ENCODE measurements around the gene F12. TPM values are rescaled to one million over a fixed set of nuclear protein-coding genes. Genes with fewer than 3 reads are reported as not detected.

Gene F12
- total and polyA plus RNA-seq, 2 of the 8 experiments (the other 6 are each of a cell fraction or from before 2014, with no cell fraction given): 6.5 to 7.8 TPM

DNA sequence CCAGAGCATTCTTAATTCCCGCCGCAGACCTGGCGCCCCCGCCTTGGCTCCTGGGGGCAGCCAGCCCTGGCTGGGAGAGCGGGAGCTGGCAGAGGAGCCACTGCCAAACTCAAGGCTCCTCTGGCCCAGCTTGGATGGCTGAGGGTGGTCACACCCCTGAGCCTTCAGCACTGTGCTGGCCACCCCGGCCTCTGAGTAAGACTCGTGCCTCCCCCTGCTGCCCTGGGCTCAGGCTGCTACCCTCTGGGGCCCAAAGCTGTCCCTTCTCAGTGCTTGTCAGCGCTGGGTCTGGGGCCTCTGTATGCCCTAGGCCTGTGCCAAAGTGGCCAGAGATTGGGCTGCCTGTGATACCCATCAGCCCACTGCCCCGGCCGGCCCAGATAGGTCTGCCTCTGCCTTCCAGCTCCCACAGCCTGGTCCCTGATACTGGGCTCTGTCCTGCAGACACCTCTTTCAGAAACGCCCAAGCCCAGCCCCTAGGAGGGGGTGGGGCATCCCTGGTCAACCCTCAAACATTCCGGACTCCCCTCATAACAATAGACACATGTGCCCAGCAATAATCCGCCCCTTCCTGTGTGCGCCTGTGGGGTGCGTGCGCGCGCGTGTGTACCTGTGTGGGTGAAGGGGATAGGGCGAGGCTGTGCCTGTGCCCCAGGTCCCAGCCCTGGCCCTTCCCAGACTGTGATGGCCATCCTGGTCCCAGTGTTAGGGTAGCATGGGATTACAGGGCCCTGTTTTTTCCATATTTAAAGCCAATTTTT is 32.9 kb upstream of the F12 start:
- Histone ChIP-seq H2BK5ac (ENCODE audit: low read depth, low read length) (no peak overlapping the region), H4K5ac (ENCODE audit: insufficient read length, low read depth, low read length) (no peak overlapping the region), H3K18ac (ENCODE audit: extremely low read depth, low read length) (no peak overlapping the region), H3K79me2 (ENCODE audit: control insufficient read depth in 1 of 2, insufficient read depth in 2 of 2, low read length in 2 of 2) (no peaks in the 10 kb centered on the region), H4K20me1 (replicated peaks in 1 of 2; ENCODE audit: control insufficient read depth in 1 of 2, insufficient read depth in 2 of 2, low read length in 2 of 2) (peaks cover 0 to 9% of the 10 kb centered on the region in 2 experiments), H3K36me3 (ENCODE audit: control insufficient read depth in 2 of 4, insufficient read depth in 4 of 4, low read length in 3 of 4) (peaks cover 2 to 7% (median 5%) of the 10 kb centered on the region in 4 experiments; a peak in 3 of 8 replicates), H4K91ac (replicated peaks; ENCODE audit: insufficient read length, low read length) (no peak overlapping the region), H2AK5ac (ENCODE audit: low read depth, low read length) (no peak overlapping the region), H2BK20ac (ENCODE audit: low read length) (no peak overlapping the region), H3K9me3 (ENCODE audit: insufficient read depth in 2 of 2, low read depth in 1 of 2, low read length in 1 of 2) (no peaks in the 10 kb centered on the region), H2BK120ac (replicated peaks; ENCODE audit: low read depth, low read length) (no peak overlapping the region), H3K27ac (ENCODE audit: low read depth, low read length) (no peak overlapping the region), H3K4me1 (replicated peaks in 1 of 4; ENCODE audit: control insufficient read depth in 3 of 4, insufficient read depth in 4 of 4, low read length in 3 of 4) (peaks cover 0 to 21% (median 11%) of the 10 kb centered on the region in 4 experiments; a peak in 6 of 7 replicates), H2BK15ac (ENCODE audit: low read length) (no peak overlapping the region), H4K8ac (ENCODE audit: extremely low read depth, insufficient read depth, low read length) (no peak overlapping the region; the same call in 1 of the 2 replicates), H3K27me3 (replicated peaks in 1 of 4; ENCODE audit: control insufficient read depth in 3 of 4, extremely low read depth in 1 of 4, insufficient read depth in 3 of 4, low read length in 3 of 4) (peaks cover 0 to 11% (median 3%) of the 10 kb centered on the region in 4 experiments; a peak in 5 of 7 replicates), H3K23me2 (ENCODE audit: low read depth, low read length) (peaks cover 6% of the 10 kb centered on the region), H3K56ac (replicated peaks; ENCODE audit: insufficient read length, low read depth, low read length) (no peak overlapping the region), H3K14ac (ENCODE audit: insufficient read length) (no peak overlapping the region), H3K79me1 (ENCODE audit: low read depth, low read length) (no peaks in the 10 kb centered on the region; the same call in 1 of the 2 replicates), H3K4me3 (ENCODE audit: extremely low read depth in 1 of 4, insufficient read depth in 2 of 4, low read depth in 3 of 4, low read length in 4 of 4) (no peak overlapping the region), H3K4ac (replicated peaks; ENCODE audit: insufficient read length, low read depth, low read length) (no peak overlapping the region), H2BK12ac (ENCODE audit: low read depth, low read length) (no peak overlapping the region), H3K9ac (replicated peaks in 1 of 4; ENCODE audit: extremely low read depth in 1 of 4, low read depth in 3 of 4, low read length in 3 of 4) (no peak overlapping the region), H3K23ac (ENCODE audit: insufficient read length) (no peak overlapping the region), H2AFZ (ENCODE audit: low read length) (no peak overlapping the region), H3K4me2 (ENCODE audit: insufficient read depth in 1 of 2, low read depth in 2 of 2, low read length in 2 of 2) (no peak overlapping the region)
- DNase-seq (ENCODE audit: low read depth in 1 of 2, low spot score in 2 of 2) (no peak), FAIRE-seq (no peak)
- ChIA-PET CTCF (ENCODE audit: partially characterized antibody) (interaction anchor here (0.9 to 23.6 kb wide), 10 partner anchors 10 to 134 kb away, joined by 3 to 430 read pairs (median 42); partner anchors contain the start of genes F12, GRK6, PFN3 and SLC34A1), POLR2A (ENCODE audit: partially characterized antibody) (interaction anchor here (0.7 to 67.5 kb wide), 8 partner anchors 19 to 117 kb away, joined by 3 to 3349 read pairs (median 35); partner anchors contain the start of genes DBN1, DOK3, GRK6 and PDLIM7)
- WGBS, 2 experiments (ENCODE audit: extremely low coverage in 1 of 2, insufficient coverage in 1 of 2, insufficient read length in 1 of 2, insufficient replicate concordance in 2 of 2, low coverage in 1 of 2, low lambda C conversion rate in 2 of 2, missing lambda C conversion rate in 1 of 2): 92% methylated on average over 20 of the region's 20 CpGs; no CpG with 5 or more reads in 1 of the 2 experiments
- TF ChIP-seq, protein P1, sequence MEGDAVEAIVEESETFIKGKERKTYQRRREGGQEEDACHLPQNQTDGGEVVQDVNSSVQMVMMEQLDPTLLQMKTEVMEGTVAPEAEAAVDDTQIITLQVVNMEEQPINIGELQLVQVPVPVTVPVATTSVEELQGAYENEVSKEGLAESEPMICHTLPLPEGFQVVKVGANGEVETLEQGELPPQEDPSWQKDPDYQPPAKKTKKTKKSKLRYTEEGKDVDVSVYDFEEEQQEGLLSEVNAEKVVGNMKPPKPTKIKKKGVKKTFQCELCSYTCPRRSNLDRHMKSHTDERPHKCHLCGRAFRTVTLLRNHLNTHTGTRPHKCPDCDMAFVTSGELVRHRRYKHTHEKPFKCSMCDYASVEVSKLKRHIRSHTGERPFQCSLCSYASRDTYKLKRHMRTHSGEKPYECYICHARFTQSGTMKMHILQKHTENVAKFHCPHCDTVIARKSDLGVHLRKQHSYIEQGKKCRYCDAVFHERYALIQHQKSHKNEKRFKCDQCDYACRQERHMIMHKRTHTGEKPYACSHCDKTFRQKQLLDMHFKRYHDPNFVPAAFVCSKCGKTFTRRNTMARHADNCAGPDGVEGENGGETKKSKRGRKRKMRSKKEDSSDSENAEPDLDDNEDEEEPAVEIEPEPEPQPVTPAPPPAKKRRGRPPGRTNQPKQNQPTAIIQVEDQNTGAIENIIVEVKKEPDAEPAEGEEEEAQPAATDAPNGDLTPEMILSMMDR (IDR thresholded peaks at IDR 0.05; ENCODE audit: control extremely low read depth in 1 of 3, insufficient read depth in 1 of 3, low read depth in 1 of 3, low read length in 3 of 3): 0 out of 4 replicates have a peak, but pooled peaks of 1 of the 3 experiments have one; percentile 0
- no peak for TF ChIP-seq KDM5A (IDR thresholded peaks at IDR 0.05; ENCODE audit: low read length)
